COLO668 (cell line): ENCODE data around the gene TSSK3.

ENCODE experiments used
- DNase-seq: peaks from one replicate; lab custom pipeline; 2025; ENCODE audit not compliant: unreplicated experiment; lab: John Stamatoyannopoulos, UW

TSSK3 gene

DNA sequence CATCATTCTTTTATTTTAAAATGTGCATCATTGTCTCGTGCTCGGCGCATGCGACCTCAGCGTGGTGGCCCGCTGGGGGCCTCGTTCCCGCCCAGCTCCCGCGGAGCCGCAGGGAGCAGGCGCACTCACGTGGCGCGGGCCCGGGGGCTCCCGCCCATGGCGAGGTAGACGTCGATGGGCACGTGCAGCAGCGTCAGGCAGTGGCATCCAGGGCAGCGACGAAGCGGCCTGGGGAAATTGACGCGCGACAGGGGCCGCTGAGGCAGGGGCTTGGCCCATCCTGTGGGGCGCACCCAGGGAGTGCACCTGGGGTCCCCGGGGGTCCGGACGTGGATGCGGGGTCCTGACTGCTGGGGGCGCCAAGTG is 1.0 kb upstream of the TSSK3 start:
- DNase-seq: no peak

GRCh38 chr1:32361674-32362473 is 465 bp upstream of the TSSK3 start:
- peak; percentile 81 for DNase-seq

DNA sequence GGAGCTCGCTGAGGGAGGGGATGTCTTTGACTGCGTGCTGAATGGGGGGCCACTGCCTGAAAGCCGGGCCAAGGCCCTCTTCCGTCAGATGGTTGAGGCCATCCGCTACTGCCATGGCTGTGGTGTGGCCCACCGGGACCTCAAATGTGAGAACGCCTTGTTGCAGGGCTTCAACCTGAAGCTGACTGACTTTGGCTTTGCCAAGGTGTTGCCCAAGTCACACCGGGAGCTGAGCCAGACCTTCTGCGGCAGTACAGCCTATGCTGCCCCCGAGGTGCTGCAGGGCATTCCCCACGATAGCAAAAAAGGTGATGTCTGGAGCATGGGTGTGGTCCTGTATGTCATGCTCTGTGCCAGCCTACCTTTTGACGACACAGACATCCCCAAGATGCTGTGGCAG is 1.4 kb downstream of the TSSK3 start:
- no peak for DNase-seq

GRCh38 chr1:32364836-32365235 is 2.5 kb downstream of the TSSK3 start:
- no peak for DNase-seq

GRCh38 chr1:32365445-32365844 is 3.1 kb downstream of the TSSK3 start:
- DNase-seq: no peak

DNA sequence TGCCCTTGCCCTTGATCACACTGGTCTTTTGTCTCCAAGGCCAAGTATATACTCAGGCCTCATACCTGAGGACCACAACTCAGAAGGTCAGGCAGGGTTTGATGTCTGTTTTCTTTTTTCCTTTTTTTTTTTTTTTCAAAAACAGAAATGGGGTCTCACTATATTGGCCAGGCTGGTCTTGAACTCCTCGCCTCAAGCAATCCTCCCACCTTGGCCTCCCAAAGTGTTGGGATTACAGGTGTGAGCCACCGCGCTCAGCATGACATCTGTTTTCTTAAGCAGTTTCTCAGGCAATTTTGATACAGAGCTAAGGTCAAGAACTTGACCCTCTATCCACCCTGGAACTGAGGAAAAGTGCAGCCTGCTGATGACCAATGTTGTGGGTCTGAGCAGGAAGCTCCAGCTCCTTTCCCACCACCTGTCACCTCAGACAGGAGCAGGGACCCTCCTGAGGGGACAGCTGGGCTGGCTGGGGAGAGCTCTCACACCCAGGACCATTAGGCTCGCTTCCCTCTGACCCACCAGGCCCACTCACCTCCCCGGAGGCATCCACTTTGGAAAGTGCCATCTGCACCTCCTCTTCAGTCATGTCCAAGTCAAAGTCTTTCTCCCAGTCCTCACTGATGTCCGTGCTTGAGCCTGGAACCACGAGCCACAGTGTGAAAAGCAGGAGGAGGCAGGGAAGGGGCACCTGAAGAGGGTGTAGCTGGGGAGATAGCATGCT is 5.7 kb downstream of the TSSK3 start:
- no peak for DNase-seq

- DNase-seq: no peak
Measured at GRCh38 chr1:32372149-32372756, 9.9 kb downstream of the TSSK3 start.

DNA sequence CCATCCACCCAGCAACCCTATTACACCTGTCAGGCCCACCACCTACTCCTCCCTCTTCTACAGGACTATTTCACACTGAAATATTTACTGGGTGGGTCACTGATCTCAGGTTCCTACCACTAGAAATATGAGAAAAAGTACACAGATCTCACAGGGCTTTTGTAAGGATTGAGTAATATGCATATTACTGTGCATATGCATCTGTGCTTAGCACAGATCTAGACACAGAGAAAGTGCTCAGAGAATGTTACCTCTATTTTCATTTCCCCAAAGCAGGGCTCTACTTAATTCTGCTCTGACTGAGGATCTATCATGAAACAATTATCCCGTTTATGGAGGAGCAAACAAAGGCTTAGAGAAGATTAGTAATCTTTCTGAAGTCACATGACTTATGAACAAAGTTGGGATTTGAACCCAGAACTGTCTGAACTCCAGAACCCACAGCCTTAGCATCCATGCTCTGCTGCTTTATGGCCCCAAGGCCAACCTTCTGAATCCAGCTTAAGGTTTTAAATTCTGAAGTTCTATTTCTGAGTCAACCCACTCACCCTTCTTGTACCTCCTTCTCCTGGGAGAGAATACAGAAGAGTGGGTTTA is 11.8 kb downstream of the TSSK3 start:
- no peak for DNase-seq

- no peak for DNase-seq
Measured at GRCh38 chr1:32376199-32376598, 13.9 kb downstream of the TSSK3 start.

- no peak for DNase-seq
Measured at GRCh38 chr1:32377541-32378220, 15.3 kb downstream of the TSSK3 start.

GRCh38 chr1:32380057-32380456 is 17.7 kb downstream of the TSSK3 start:
- no peak for DNase-seq

DNA sequence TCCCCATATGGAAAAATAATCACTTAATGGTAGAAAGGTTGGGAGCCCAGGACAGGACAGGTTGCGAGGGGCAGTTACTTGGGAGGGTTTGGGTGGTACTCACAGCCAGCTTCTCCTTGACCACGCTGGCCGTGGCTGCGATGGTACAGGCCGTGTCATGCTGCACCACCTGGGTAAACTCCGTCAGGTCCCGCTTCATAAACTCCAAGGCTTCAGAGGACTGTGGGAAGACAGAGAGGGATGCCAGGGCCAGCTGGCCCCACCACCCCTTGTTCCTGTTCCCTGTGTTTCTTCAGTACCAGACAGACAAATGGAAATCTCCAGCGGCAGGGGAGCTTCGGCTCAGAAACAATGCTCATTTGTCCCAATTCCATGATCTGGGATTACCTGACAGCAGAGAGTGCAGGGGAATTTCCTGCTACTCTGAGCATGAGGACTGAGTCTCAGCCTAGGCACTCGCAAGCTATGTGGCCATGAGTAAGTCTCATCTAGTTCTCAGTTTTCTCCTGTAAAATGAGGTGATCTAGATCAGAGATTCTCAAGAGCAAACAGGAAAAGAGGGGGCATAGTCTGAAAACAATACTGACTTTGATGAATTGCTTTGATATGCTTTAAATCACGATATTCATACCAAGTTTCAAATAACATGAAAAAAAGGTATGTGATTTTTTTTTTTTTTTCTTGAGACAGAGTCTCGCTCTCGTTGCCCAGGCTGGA is 24.5 kb downstream of the TSSK3 start:
- DNase-seq: no peak

DNA sequence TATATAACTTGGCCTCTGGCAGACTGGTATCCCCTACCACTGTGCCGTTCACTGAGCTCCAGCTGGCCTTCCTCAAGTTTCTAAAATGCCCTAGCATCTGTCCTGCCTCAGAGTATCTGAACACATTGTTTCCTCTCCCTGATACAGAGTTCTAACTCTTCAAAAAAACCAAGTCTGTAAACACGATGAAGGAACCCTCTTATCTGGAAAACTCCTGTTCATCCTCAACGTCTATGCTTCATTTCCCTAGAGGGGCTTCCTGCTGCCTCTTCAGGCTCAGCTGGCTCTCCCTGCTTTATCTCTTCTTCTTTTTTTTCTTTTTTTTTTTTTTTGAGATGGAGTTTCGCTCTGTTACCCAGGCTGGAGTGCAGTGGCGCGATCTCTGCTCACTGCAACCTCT is 26.3 kb downstream of the TSSK3 start:
- DNase-seq: no peak

GRCh38 chr1:32390904-32391870 is 28.8 kb downstream of the TSSK3 start:
- no peak for DNase-seq

DNA sequence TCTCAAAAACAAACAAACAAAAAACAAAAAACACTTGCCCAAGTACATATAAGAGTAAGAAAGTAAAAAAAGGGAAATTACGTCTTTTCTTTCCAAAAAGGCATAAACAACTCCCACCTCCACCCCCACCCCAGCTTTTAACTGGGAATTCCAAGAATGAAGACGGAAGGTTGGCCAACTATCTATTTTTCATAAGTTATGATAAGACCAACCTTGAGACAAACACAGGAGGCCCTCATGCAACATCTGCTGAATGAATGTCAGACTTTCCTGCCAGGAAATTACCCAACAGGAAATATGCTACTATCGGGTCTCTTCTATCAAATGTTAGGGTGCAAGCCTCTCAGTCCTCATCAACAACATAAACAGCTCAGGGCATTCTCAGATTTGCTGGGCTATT is 30.0 kb downstream of the TSSK3 start:
- no peak for DNase-seq

DNA sequence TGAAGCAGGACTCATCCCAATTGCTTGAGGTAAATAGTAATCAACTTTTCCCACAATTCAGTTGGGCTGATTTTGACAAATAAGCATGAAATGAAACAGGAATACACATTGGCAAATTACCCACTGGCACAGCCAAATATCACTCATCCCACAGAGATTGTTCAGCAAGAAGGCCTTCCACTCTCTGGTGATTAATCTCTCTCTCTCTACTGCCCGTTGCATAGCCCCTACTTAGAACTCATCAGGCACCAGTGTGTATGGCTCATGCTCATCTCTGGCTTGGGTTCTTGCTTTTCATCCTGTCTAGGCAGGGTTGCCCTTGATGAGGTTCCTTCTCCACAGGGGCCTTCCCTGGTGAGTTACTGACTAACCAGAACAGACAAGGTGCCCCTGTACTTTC is 30.8 kb downstream of the TSSK3 start:
- no peak for DNase-seq

DNA sequence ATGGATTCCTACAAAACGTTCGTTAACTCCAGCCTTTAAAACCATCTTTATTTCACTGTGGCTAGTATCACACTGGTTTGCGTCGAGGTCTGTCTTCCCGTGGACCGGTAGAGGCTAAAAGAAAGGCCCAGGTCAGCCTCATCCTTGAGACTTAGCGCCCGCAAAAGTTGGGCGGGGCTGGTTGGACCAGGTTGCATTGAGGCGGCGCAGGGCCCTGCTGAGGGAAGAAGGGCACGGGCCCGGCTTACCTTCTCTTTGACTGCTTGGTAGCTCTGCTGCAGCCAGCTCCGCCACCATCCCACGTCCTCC is 31.4 kb downstream of the TSSK3 start:
- peak; percentile 74 for DNase-seq

GRCh38 chr1:32394141-32394889 is 32.0 kb downstream of the TSSK3 start, which contains the start of gene BSDC1:
TSS of gene BSDC1 (minus strand) at chr1:32394441. CDS start at chr1:32394414, 27 bp downstream.
- peak; percentile 100 for DNase-seq
